Left ventricle myocardium inferior (tissue), 1 donor: Measurements from ENCODE around the gene IL10. TPM values are rescaled to one million over a fixed set of nuclear protein-coding genes. Genes with fewer than 3 reads are reported as not detected.

Source experiments
- DNase-seq: peaks from one replicate; pipeline ENCODE4 v3.0.0-alpha.2; 2020
- H3K27ac ChIP-seq: fragments of 200-600 bp; replicated peaks from 2 replicates; pipeline ENCODE4 v1.8.0; 2021
- H3K27me3 ChIP-seq: fragments of 200-600 bp; 2 replicates; pipeline ENCODE4 v1.8.0; 2021; ENCODE audit warnings: low read depth
- H3K36me3 ChIP-seq: fragments of 200-600 bp; 2 replicates; pipeline ENCODE4 v1.8.0; 2021
- H3K4me1 ChIP-seq: fragments of 200-600 bp; 2 replicates; pipeline ENCODE4 v1.8.0; 2021
- H3K4me3 ChIP-seq: fragments of 200-600 bp; 2 replicates; pipeline ENCODE4 v1.8.0; 2021; ENCODE audit warnings: mild to moderate bottlenecking, moderate library complexity
- H3K9me3 ChIP-seq: fragments of 200-600 bp; replicated peaks from 2 replicates; pipeline ENCODE4 v1.8.0; 2021
- intact Hi-C: fragments of 100-400 bp; cut with micrococcal nuclease; formaldehyde crosslinking; loops from one replicate; pipeline ENCODE4 v1.11.0; 2022
- total RNA-seq: library from RNA; stranded (reverse); fragmentation: NEBNext Ultra II Directional; extraction: Animal tissue kit (Norgen Biotek cat#: 25700); gene quantifications from one replicate; pipeline ENCODE4 v1.2.1, GENCODE V29; 2021
- TF ChIP-seq, protein P1 (sequence below): fragments of 200-600 bp; IDR thresholded peaks from 2 replicates; pipeline ENCODE4 v1.8.0; 2021; ENCODE audit warnings: antibody characterized with exemption, mild to moderate bottlenecking, borderline replicate concordance
- donor health status: DM: no; HTN: yes; CAD: no; lungs with severe emphysema.

Gene IL10
- total RNA-seq, 1 donor from 2014 or later: 0.38 TPM

GRCh38 chr1:206798384-206798996, 26.2 kb upstream of the IL10 start:
- no peaks in the 10 kb centered on the region for H3K9me3 ChIP-seq
- peaks cover 4% of the 10 kb centered on the region for H3K27me3 ChIP-seq
- no peak overlapping the region for H3K4me3 ChIP-seq
- TF ChIP-seq, protein P1, sequence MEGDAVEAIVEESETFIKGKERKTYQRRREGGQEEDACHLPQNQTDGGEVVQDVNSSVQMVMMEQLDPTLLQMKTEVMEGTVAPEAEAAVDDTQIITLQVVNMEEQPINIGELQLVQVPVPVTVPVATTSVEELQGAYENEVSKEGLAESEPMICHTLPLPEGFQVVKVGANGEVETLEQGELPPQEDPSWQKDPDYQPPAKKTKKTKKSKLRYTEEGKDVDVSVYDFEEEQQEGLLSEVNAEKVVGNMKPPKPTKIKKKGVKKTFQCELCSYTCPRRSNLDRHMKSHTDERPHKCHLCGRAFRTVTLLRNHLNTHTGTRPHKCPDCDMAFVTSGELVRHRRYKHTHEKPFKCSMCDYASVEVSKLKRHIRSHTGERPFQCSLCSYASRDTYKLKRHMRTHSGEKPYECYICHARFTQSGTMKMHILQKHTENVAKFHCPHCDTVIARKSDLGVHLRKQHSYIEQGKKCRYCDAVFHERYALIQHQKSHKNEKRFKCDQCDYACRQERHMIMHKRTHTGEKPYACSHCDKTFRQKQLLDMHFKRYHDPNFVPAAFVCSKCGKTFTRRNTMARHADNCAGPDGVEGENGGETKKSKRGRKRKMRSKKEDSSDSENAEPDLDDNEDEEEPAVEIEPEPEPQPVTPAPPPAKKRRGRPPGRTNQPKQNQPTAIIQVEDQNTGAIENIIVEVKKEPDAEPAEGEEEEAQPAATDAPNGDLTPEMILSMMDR: peak; percentile 3
- no peaks in the 10 kb centered on the region for H3K36me3 ChIP-seq
- H3K4me1 ChIP-seq: no peaks in the 10 kb centered on the region
- H3K27ac ChIP-seq: no peak overlapping the region
- intact Hi-C loops: no loop called here
- no peak for DNase-seq

- DNase-seq: no peak
- Histone ChIP-seq H3K4me1 (no peaks in the 10 kb centered on the region), H3K9me3 (no peaks in the 10 kb centered on the region), H3K27me3 (peaks cover 5% of the 10 kb centered on the region), H3K36me3 (no peaks in the 10 kb centered on the region), H3K4me3 (no peak overlapping the region), H3K27ac (no peak overlapping the region)
- intact Hi-C loops: no loop called here
- TF ChIP-seq, protein P1: peak; percentile 56
Observed at GRCh38 chr1:206797534-206798383, 25.5 kb upstream of the IL10 start.

- intact Hi-C loops: no loop called here
- Histone ChIP-seq H3K9me3 (no peaks in the 10 kb centered on the region), H3K4me1 (no peaks in the 10 kb centered on the region), H3K4me3 (no peak overlapping the region), H3K36me3 (no peaks in the 10 kb centered on the region), H3K27me3 (peaks cover 8% of the 10 kb centered on the region), H3K27ac (no peak overlapping the region)
- TF ChIP-seq, protein P1: no peak
- no peak for DNase-seq
Observed at GRCh38 chr1:206796981-206797402, 24.7 kb upstream of the IL10 start.

- TF ChIP-seq, protein P1: no peak
- no peak for DNase-seq
- H3K4me3 ChIP-seq: no peak overlapping the region
- H3K36me3 ChIP-seq: no peaks in the 10 kb centered on the region
- intact Hi-C loops: no loop called here
- no peak overlapping the region for H3K27ac ChIP-seq
- H3K9me3 ChIP-seq: no peaks in the 10 kb centered on the region
- H3K27me3 ChIP-seq: peaks cover 8% of the 10 kb centered on the region
- H3K4me1 ChIP-seq: no peaks in the 10 kb centered on the region
Observed at GRCh38 chr1:206796116-206796515, 23.8 kb upstream of the IL10 start.

DNA sequence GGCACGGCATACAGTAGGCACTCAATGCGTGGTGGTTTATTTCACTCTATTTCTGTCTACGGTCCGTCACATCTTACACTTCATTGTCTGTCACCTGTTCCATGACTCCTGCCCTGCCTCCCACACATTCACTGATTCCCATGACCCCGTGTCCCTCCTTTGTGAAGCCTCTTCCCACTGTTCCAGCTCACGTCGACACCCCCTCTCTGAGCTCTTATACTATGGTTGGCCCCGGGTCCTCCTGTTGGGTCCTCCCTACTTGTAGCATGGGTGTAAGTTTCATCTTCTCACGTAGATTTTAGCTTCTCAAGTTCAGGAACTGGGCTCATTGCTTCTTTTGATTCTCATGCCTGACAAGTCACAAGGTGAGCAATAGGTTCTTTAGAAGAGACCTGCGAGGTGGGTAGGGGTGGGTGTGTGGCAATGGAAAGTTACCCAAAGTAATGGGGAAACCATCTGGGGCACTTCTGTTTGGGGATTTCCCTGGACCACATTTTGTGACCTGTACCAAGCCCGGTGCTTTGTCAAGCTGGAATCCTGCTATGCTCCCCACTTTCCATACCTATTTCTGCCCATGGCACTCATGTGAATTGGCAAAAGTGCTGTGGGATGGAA, 22.1 kb upstream of the IL10 start:
- intact Hi-C loops: no loop called here
- TF ChIP-seq, protein P1: no peak

More for the DNA sequence above, 22.1 kb upstream of the IL10 start:
- no peak for DNase-seq
- no peaks in the 10 kb centered on the region for H3K36me3 ChIP-seq
- H3K4me3 ChIP-seq: no peak overlapping the region
- no peak overlapping the region for H3K27ac ChIP-seq
- no peaks in the 10 kb centered on the region for H3K9me3 ChIP-seq
- H3K4me1 ChIP-seq: no peaks in the 10 kb centered on the region
- H3K27me3 ChIP-seq: peaks cover 8% of the 10 kb centered on the region
